HG02870 (cell line): ENCODE measurements around the gene ISM2.
"Not testable (repeated sequence)": the region's sequence is repeated elsewhere in the genome, so short reads cannot be mapped to it uniquely, and the experiment has no call there.

Experiments used
- ATAC-seq: cut with Tn5 transposase; IDR thresholded peaks from one replicate; pipeline ENCODE4 v1.9.1; 2021; ENCODE audit warnings: mild to moderate bottlenecking, moderate library complexity; ENCODE audit not compliant: unreplicated experiment

ISM2 gene

GRCh38 chr14:77498120-77498979, at the start of gene ISM2:
Gene ISM2, minus strand, starts transcription at chr14:77498816. Its CDS starts 23 bp downstream, at chr14:77498793.
- no peak for ATAC-seq

GRCh38 chr14:77547512-77548180, 49.0 kb upstream of the ISM2 start:
- ATAC-seq, result no peak

GRCh38 chr14:77545171-77545570, 46.6 kb upstream of the ISM2 start:
- not testable (repeated sequence) for ATAC-seq

- no peak for ATAC-seq
These were observed 46.0 kb upstream of the ISM2 start for GRCh38 chr14:77544571-77544970.

GRCh38 chr14:77543637-77544334, 45.2 kb upstream of the ISM2 start:
- ATAC-seq, result no peak

GRCh38 chr14:77543240-77543551, 44.6 kb upstream of the ISM2 start:
- ATAC-seq, result no peak

- no peak for ATAC-seq
These were observed 44.0 kb upstream of the ISM2 start for GRCh38 chr14:77542421-77543239.

- peak; percentile 70 for ATAC-seq
These were observed 43.3 kb upstream of the ISM2 start for GRCh38 chr14:77541905-77542304.

- not testable (repeated sequence) for ATAC-seq
These were observed 38.3 kb upstream of the ISM2 start for GRCh38 chr14:77536951-77537350.

GRCh38 chr14:77531071-77531470, 32.5 kb upstream of the ISM2 start:
- no peak for ATAC-seq

GRCh38 chr14:77529963-77530362, 31.3 kb upstream of the ISM2 start:
- no peak for ATAC-seq

- ATAC-seq, result no peak
These were observed 30.6 kb upstream of the ISM2 start for GRCh38 chr14:77529213-77529612.

- not testable (repeated sequence) for ATAC-seq
These were observed 30.1 kb upstream of the ISM2 start for GRCh38 chr14:77528701-77529100.

GRCh38 chr14:77526266-77526665, 27.6 kb upstream of the ISM2 start:
- ATAC-seq, result no peak

- ATAC-seq, result no peak
These were observed 25.9 kb upstream of the ISM2 start for GRCh38 chr14:77524536-77524935.

GRCh38 chr14:77523109-77523508, 24.5 kb upstream of the ISM2 start:
- ATAC-seq, result no peak

- ATAC-seq, result no peak
These were observed 21.9 kb upstream of the ISM2 start for GRCh38 chr14:77520555-77520954.

GRCh38 chr14:77516126-77516525, 17.5 kb upstream of the ISM2 start:
- ATAC-seq, result no peak

GRCh38 chr14:77511486-77512162, 13.0 kb upstream of the ISM2 start:
- no peak for ATAC-seq

GRCh38 chr14:77509366-77509765, 10.8 kb upstream of the ISM2 start:
- ATAC-seq, result no peak
